KOPT-K1 (cell line): ENCODE data around the gene PRKCH.

Experiments
- H3K27ac ChIP-seq: fragments of 200-600 bp; sonication (generic); 2 replicates; pipeline ENCODE4 v1.5.1; 2016; ENCODE audit warnings: antibody characterized with exemption, mild to moderate bottlenecking, low read depth, low read length; ENCODE audit not compliant: poor library complexity, severe bottlenecking
- H3K36me3 ChIP-seq: fragments of 200-600 bp; sonication (generic); 2 replicates; pipeline ENCODE4 v1.5.1; 2017; ENCODE audit warnings: antibody characterized with exemption, mild to moderate bottlenecking, low read length, moderate library complexity; ENCODE audit not compliant: insufficient read depth
- H3K9me3 ChIP-seq: fragments of 200-600 bp; sonication (generic); 2 replicates; pipeline ENCODE4 v1.5.1; 2017; ENCODE audit warnings: antibody characterized with exemption, low read length, mild to moderate bottlenecking; ENCODE audit not compliant: insufficient read depth, poor library complexity, severe bottlenecking

Gene PRKCH

GRCh38 chr14:61472011-61472672 lies 150.8 kb downstream of the PRKCH start:
- Histone ChIP-seq H3K27ac (peak overlapping the region; percentile 93), H3K9me3 (no peaks in the 10 kb centered on the region), H3K36me3 (peaks cover 52% of the 10 kb centered on the region)

GRCh38 chr14:61472801-61473376 lies 151.5 kb downstream of the PRKCH start:
- Histone ChIP-seq H3K27ac (peak overlapping the region; percentile 93), H3K36me3 (peaks cover 49% of the 10 kb centered on the region)

GRCh38 chr14:61474015-61474414 lies 152.6 kb downstream of the PRKCH start:
- H3K27ac ChIP-seq: peak overlapping the region; percentile 93
- no peaks in the 10 kb centered on the region for H3K9me3 ChIP-seq
- H3K36me3 ChIP-seq: peaks cover 47% of the 10 kb centered on the region

More at GRCh38 chr14:61472801-61473376, 151.5 kb downstream of the PRKCH start:
- no peaks in the 10 kb centered on the region for H3K9me3 ChIP-seq

DNA sequence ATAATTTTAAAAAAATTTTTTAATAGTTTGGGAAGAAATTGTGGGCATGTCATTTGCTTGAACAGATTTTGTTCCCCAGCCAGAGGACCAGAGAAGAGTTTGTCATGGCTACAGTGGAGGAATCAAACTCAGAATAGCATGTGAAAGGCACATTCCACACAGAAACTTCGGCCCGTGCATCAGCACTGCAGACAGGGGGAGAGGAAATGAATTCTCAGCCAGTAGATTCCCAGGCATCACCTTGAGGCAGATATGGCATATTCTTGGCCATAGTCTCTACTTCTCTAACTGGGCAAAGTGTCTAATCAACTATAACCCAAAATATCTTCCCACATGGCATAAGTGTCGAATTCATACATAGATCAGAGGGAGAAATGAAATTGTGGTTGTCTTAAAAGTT lies 153.3 kb downstream of the PRKCH start:
- Histone ChIP-seq H3K9me3 (no peaks in the 10 kb centered on the region), H3K27ac (peak overlapping the region; percentile 93), H3K36me3 (peaks cover 47% of the 10 kb centered on the region)

DNA sequence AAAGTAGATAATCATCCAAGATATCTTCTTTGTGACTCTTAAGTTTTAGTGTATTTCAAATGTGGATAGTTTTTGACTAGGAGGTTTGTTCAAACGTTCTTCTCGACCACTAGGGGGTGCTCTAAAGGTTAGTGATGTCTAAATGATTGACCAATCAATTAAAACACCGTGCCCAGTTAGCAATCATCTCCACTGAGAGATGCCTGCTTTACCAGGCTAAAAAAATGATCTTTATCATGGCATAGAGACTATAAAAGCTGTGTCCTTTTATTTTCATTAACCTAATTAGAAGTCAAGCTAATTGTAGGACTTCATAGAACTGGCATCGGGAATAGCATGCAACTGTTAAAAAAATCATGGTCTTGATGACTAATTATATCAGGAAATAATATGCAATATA lies 153.9 kb downstream of the PRKCH start:
- H3K36me3 ChIP-seq: peaks cover 47% of the 10 kb centered on the region
- peak overlapping the region; percentile 93 for H3K27ac ChIP-seq
- no peaks in the 10 kb centered on the region for H3K9me3 ChIP-seq

DNA sequence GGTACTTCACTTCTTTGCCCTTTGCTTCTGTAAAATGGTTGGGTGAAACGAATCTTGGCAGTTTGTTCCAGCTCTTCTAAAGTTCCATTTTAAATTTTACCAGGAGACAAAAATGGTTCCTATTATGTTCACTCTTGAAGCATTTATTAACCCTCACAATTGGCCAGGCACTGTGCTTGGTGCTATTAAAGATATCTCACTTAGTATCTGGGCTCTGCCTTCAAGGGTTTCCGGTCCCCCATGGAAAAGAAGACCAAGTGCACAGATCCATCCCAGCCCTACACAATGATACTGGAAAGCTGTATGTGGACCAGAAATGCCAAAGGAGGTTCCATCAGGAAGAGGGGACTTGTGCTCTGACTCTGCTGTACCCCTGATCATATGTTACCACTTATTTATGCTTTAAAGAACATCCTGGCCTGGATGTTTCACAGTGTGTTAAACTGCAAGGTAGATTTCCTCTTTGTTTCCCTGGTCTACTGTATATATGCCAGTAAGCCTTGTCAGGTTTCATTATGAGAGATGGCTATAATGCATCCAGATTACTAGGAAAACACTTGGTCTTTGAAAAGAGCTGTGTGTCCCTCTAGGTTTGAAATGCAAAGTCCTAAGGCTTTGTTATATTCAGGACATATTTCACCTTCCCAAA lies 154.8 kb downstream of the PRKCH start:
- peak overlapping the region; percentile 93 for H3K27ac ChIP-seq

DNA sequence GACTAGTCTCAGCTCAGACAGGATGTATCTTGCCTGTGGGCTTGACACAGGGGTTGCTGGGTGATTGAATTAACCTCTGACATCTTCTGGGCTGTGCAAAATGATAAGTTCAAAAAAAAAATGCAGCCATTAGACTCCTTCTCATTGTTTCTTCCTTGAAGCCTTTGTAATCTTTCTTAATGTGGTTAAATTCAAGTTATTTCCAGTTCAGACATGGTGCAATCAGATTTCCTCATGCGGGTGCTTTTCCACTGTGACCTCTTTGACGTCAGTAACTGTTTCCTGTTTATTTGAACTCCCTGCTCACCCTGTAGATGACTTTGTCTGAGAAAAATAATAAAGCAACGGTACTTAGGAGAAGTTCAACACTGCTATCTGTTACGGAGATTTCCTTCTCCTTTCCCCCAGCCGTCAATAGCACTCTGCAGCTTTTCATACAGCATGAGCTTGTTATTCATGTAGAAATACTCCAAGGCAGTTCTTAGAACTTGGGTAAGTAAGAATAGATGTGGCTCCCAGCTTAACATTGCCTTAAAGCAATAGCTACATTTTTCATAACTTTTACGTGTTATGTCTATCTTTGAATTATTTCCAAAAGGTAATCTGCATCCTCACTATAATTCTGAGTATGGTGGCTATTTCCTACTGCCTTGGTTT lies 155.5 kb downstream of the PRKCH start:
- peaks cover 50% of the 10 kb centered on the region for H3K36me3 ChIP-seq
- peak overlapping the region; percentile 93 for H3K27ac ChIP-seq
- H3K9me3 ChIP-seq: no peaks in the 10 kb centered on the region

More for the DNA sequence above, 154.8 kb downstream of the PRKCH start:
- Histone ChIP-seq H3K9me3 (no peaks in the 10 kb centered on the region), H3K36me3 (peaks cover 47% of the 10 kb centered on the region)

GRCh38 chr14:61477712-61478462 lies 156.5 kb downstream of the PRKCH start:
- peaks cover 60% of the 10 kb centered on the region for H3K36me3 ChIP-seq
- peak overlapping the region; percentile 93 for H3K27ac ChIP-seq
- no peaks in the 10 kb centered on the region for H3K9me3 ChIP-seq

DNA sequence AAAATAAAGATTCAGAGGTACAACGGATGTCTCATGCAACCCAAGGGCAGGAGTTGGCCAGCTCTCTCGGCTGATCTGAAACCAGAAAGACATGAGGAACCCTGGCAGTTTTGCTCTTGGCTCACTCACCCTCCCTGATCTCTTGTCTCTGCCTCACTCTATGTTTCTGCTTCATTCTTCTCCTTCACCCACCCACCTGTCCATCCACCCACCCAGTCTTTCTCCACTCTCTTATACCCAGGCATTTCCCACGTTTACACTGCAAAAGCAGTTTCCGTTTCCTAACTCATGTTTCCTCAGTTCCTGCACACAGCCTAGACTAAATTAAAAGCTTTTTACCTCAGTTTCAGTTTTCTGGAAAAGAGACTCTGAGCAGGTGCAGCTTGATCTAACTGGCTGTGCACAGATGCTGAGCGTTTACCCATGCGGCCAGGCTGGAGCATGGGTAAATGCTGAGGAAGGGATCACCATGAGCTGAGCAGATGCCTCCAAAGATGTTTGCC lies 157.6 kb downstream of the PRKCH start:
- Histone ChIP-seq H3K36me3 (peaks cover 71% of the 10 kb centered on the region), H3K27ac (peak overlapping the region; percentile 93)

GRCh38 chr14:61479746-61480502 lies 158.5 kb downstream of the PRKCH start:
- Histone ChIP-seq H3K27ac (peak overlapping the region; percentile 93), H3K9me3 (no peaks in the 10 kb centered on the region), H3K36me3 (peaks cover 73% of the 10 kb centered on the region)

More for the DNA sequence above, 157.6 kb downstream of the PRKCH start:
- H3K9me3 ChIP-seq: no peaks in the 10 kb centered on the region

DNA sequence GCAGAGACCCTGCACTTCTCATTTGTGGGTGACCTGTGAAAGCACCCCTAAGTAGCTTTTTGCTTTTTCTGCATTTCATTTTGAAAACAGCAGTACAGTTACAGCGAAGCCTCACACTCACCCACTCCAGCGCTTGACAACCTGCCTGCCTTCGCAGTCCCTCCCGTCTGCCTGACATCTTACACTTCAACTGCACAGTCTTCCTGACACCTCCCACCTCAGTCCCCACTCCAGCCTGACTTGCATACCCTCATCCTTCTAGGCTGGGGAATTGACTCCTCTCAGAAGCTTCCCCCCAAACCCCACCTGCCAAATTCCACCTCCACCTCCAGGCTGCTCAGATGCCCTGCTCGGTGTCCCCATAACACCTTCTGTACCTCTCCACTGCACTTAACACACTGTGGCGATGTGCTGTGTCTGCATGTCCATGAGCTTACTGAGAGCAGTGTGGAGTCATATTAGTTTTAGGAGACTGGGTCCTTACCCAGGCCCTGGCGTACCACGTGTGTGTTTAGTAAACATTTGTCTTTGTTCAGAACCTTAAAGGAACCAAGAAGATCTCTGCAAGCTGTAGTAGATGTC lies 159.4 kb downstream of the PRKCH start:
- peak overlapping the region; percentile 93 for H3K27ac ChIP-seq
- no peaks in the 10 kb centered on the region for H3K9me3 ChIP-seq
- H3K36me3 ChIP-seq: peaks cover 82% of the 10 kb centered on the region

DNA sequence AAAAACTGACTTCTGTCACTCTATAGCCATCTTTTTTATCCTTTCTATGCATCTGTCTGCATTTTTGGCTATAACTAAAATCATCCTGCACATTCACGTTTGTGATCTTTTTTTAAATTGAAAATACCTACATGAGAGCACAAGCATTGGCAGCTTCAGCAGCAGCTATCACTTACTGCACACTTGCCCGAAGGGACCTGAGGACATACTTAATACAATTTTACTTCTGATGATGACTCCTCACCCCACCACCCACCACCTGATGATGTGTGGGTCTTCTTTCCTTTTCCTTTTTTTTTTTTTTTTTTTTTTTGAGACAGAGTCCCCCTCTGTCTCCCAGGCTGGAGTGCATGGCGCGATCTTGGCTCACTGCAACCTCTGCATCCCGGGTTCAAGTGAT lies 160.3 kb downstream of the PRKCH start:
- Histone ChIP-seq H3K9me3 (no peaks in the 10 kb centered on the region), H3K27ac (peak overlapping the region; percentile 93), H3K36me3 (peaks cover 91% of the 10 kb centered on the region)

GRCh38 chr14:61482348-61483206 lies 161.2 kb downstream of the PRKCH start:
- Histone ChIP-seq H3K27ac (peak overlapping the region; percentile 13), H3K36me3 (peaks cover 98% of the 10 kb centered on the region), H3K9me3 (no peaks in the 10 kb centered on the region)
